ENCODE data around the gene SLC16A11.

DNA sequence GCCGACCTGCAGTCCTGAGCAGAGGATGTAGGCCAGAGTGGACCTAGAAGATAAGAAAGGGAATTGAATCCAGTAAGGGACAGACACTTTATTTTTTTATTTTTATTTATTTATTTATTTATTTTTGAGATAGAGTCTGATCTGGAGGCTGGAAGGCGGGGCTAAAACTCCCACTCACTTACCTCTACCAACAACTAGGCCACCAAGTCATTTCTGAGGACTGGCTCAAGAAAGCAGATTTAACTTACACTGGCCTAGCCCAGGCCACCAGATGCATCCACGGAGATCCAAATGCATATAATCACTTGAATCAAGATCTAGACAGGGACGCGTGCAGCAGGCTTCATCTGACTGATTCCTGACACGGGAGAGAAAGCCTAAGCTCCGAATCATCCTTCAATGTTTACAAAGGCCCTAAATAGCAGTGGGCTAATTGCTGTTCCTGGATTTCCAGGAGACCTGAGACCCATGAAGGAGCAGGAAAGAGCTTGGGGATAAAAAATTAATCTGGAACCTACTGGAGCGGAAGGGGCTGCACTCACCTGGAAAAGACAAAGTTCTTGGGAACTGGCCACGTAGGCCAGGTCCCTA lies 49.1 kb downstream of the SLC16A11 start:
- TF ChIP-seq CTCF (IDR thresholded peaks at IDR 0.05 in 8 of 11, conservative IDR thresholded peaks at IDR 0.05 in 3 of 11) (no peak), POLR2AphosphoS5 (IDR thresholded peaks at IDR 0.05) (no peak), POLR2A (IDR thresholded peaks at IDR 0.05) (no peak)
